ENCODE data around the gene S100A7A.
"Not testable (repeated sequence)": the region's sequence is repeated elsewhere in the genome, so short reads cannot be mapped to it uniquely, and the experiment has no call there.

The S100A7A gene

DNA sequence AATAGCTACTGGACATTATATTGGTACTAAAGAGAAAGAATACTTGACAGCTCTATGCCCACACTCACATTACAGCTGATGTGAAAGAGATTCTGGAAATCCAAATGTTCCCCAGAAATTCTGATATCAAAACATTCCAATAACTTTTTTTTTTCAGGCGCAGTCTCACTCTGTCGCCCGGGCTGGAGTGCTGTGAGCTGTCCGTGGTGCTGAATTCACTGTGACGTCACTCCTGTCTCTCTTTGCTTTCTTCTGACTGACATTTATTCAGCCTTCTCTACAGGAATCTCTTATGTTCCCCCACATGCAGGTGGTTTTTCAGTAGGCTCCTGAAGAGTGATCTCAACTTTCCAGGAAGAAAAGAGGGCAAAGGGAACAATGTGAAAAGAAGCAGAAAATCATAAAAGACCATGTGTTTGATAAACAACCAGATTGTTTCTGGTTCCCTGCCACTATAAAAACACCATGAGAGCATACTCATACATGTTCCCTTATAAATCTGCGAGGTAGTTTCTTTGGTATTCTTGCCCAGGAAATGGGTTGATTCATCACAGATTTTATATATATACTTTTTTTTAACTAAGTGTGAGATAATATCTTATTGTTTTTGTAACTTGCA is 6.2 kb downstream of the S100A7A start:
- peak; percentile 26 for DNase-seq (ENCODE audit: low read depth)

DNA sequence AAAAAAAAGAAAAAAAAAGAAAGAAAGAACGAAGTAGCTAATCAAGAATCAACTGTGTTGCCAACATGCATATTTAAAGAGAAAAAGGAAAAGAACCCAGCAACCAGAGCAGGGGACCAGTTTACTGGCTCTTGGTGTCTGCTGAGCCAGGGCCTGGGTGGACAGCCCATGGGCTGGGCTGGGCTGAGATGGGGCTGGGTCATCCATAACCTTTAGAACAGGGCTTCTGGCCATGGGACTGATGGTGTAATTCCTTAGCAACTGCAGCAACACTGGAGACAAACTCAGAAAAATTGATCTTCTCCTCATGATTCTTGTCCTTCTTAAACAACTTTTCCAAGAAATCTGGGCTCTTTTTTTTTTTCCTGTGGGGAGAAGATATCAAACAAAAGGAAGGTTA is 10.5 kb downstream of the S100A7A start:
- DNase-seq (ENCODE audit: low read depth), result no peak

DNA sequence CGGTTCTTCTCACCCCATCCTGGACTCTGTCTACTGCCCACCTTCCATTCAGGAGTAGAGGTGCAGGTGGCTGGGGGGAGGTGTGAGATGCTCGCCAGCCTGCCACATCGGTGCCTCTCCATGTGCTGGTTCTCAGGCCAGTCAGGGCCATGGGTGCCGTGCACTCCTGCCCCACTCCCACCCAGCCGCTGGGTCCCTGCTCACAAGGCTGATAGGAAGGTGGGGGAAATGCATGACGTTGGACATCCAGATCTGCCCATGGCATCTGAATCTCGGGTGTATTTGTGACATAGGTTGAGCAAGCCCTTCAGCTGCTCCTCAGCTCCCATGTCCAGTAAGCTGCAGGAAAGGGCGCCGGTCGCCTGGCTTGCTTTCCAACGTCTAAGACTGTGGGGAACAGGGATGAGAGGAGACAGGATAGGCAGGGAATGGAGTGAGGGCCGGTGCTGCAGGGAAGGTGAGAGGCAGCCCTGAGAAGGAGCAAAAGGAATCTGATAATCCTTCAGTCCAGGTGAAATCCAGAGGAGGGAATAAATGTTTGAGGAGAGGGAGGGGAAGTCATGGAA is 11.8 kb downstream of the S100A7A start:
- DNase-seq (ENCODE audit: low read depth), result no peak

DNA sequence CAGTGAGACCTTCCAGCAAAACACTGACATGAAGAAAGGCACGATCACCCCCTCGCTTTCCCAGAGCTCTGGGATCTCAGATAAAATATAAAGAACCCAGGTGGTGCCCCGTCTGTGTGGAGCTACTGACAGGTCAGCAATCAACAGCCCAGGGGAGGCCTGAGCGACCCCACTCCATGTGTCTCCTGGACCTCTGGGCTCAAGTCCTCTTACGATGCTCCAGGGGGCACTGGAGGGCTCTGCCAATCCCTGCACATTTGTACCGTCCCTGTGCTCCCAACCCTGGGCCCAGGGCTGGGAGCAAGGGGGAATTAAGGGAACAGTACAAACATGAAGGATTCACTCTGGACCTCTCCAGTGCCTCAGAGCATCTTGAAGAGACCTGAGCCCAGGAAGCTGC is 12.5 kb downstream of the S100A7A start:
- no peak for DNase-seq (ENCODE audit: low read depth)

DNA sequence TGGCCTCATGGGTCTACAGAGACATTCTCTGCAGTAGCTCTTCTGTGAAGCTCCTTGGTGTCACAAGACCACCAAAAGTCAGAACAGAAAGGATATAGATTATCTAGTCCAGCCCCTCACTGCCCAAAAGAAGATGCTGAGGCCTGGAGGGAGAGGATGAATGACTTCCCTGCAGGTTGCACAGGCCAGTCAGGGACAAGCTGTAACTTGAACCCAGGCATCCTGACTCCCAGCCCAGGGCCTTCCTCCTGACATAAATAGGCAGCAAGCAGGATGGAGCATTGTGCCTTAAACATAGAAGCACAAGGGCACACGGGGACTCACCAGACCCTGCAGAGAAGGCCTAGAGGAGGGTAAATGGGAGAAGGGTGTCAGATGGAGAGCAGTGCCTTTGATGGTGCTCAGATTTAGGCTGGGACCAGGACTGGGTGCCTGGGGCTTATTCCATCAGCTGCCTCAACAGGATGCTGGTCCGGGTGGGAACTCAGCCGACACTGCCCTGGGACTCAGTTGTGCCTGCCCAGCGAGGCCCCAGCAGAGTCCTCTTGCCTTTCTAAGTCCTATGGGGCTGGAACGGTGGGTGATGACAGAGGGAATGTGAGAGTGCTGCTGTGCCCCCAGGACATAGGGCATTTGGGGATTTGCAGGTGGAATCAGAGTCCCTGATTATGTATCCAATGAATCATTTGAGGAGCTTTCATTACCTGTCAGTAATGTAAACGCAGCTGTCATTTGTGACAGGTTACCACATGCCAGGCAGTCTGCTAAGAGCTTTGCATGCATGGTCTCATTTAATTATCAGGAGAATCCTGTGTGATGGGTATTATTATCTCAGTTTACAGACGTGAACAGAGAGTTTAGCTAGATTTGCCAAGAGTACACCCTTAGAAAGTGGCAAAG is 13.2 kb downstream of the S100A7A start:
- DNase-seq (ENCODE audit: low read depth), result no peak

DNA sequence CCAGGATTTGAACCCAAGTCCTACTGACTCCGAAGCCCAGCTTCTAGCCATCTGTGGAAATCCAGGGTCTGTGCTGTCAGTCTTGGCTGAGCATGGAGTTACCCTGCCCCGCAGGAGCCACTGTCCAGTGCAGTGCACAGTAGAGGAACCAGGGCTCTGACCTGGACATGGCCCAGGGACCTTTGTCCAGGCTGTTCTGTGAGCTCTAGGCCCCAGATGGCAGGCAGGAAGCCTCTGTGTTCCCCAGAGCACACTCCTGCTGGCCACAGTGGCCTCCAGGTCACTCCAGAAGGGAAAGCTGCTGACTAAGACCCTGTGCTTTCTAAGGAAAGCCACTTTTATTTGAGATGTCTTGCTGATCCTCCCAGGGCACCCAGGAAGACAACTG is 13.8 kb downstream of the S100A7A start:
- no peak for DNase-seq (ENCODE audit: low read depth)

DNA sequence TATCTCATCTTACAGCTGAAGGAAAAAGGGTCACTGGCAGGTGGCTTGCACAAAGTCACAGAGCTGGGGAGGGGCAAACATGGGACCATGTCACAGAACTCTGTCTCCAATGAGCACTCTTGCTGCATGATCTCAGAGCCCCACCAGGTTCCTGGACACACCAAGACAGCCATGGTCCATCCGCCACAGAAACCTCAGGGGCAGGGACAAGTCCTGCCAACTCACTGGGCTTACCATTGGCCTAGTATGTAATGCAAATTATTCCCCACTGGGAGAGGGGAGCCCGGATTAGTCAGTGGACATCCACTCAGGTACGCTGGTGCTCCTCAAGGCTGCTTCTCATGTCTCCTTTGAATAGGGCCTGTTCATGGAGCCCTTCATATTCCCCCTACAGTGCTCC is 14.2 kb downstream of the S100A7A start:
- DNase-seq (ENCODE audit: low read depth), result no peak

DNA sequence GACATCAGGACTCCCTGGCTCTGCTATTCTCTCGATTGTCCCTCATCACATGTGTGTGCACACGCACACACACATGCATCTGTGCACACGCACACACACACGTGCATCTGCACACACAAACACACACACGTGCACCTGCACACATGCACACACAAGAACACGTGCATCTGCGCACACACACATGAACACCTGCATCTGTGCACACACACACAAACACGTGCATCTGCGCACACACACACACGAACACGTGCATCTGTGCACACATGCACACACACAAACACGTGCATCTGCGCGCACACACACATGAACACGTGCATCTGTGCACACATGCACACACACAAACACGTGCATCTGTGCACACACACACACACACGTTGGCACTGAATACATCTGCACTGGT is 14.7 kb downstream of the S100A7A start:
- no peak for DNase-seq (ENCODE audit: low read depth)

DNA sequence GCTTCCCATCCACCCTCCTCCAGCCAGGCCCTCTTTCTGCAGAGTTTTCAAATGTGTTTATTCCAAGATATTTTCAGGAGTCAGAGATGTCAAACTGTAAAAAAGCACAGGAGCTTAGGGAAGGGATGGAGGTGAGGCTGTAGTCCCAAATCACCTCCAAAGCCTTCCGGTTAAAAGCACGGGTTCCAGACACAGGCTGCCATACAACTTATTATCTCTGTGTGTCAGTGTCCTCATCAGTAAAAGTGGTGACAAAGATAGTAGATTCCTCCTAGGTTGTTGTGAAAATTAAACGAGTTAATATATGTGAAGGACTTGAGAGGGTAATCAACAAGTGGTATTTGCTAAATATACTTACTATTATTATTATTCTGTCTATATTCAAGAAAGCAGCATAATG is 15.1 kb downstream of the S100A7A start:
- DNase-seq (ENCODE audit: low read depth), result no peak

DNA sequence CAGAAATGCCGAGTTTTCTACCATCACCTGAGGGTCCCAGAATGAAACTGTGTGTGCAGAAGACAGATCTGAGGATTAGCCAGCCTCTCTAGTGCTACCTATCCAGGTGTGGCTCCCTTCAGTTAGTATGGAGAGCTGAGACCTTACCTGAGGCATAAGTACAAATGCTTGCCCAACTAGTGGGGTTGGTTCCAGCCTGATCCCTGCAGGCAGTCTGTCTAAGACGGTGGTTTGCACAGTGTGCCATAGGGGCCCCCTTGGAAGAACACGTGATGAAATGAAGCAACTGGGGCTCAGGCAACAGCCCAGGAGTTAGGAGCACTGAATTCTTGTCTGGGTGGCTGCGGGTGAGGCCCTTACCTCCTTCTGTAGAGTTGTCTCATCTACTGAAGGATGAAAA is 15.6 kb downstream of the S100A7A start:
- no peak for DNase-seq (ENCODE audit: low read depth)

DNA sequence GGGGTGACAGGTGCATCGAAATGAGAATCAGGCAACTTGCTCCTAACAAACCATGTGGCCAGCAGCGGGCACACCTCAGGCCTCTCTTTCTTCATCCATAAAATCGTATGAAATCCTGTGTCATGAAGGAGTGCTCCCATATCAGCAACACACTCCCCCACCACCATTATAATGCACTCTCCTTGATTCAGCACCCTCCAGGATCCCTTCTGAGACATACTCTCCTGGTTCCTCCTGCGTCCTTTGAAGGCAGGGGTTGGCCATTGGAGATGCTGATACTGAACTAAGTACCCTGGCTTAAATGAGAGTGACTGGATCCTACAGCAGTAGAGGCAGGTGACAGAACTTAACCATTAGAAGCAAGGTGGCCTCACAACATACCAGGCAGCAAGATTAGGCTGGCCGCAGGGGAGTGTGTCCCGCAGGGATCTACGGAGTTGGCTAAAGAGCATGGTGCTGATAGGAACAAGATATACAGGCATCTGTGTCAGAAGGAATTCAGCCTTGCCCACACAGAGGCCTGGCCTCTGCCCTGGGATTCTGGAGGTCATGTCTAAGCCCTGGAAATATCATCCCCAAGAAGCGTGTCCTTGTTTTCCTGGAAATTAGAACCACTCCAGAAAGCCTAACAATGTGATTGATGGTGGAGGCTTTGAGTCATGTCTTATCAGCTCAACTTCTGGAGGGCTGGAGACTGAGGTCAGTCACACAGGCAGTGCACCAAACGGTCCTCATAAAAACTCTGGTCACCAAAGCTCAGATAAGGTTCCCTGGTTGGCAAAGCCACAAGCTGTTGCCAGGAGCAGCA is 16.8 kb downstream of the S100A7A start:
- DNase-seq (ENCODE audit: low read depth), result no peak

DNA sequence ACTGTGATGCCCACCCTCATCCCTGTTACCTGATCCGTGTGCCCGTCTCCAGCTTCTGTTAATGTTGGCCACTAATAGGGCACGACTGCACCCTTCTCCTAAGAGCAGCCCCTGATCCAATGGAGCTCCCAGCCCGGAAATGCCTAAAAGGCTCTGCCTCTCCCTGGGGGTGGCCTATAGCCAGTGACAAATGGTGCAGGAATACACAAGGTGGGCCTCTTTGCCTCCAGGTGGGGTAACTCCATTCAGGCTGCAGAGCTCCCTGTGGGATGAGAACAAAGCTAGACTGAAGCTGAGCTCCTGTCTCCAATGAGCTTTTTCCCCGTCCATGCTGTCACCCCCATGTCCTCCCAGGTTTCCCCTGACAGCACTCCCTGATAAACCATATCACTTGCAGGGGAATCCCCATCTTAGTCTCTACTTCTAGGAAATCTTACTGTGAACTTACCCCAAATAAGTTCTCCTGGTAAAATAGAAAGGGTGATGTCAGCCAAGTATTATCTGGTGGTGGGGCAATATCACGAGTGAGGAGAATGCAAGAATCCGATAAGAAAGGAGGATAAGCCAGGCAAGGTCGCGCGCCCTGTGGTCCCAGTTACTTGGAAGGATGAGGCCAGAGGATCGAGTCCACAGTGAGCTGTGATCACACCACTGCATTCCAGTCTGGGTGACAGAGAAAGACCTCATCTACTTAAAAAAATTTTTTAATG is 18.6 kb downstream of the S100A7A start:
- DNase-seq (ENCODE audit: low read depth), result no peak

DNA sequence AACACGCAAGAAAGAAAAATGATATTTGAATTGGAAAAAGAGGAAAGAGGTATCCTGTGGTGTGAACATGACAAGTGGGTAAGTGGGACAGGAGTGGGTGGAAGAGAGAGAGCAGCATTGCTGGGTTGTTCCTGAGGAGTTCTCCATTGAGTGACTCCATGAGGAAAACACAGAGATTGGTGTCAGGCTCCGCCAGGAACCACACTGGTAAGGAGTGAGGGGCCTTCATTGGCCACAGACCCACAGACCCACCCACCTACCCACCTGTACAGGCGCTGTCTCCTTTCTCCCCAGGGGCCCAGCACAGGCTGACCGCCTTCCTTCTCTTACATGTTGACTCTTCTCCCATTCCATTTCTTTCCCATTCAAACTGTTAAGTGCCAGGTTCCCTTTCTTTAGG is 20.9 kb downstream of the S100A7A start:
- DNase-seq (ENCODE audit: low read depth), result no peak

DNA sequence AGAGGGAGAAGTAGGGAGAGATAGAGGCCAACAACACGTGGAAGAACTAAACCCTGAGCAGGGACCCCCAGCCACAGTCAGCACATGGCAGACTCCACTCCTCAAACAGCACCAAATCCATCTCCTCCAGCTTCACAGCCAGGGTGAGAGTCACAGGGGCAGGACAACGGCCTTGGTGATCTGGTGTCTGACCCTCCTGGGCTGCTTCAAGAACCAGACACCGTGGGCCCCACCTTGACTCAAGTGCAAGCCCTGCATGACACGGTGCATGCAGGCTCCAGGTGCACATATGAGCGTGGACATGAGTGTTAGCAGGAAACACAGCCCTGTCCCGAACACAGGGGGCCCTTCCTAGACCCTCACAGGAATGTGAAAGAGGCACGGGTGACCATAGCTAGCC is 22.3 kb downstream of the S100A7A start:
- DNase-seq (ENCODE audit: low read depth), result no peak

DNA sequence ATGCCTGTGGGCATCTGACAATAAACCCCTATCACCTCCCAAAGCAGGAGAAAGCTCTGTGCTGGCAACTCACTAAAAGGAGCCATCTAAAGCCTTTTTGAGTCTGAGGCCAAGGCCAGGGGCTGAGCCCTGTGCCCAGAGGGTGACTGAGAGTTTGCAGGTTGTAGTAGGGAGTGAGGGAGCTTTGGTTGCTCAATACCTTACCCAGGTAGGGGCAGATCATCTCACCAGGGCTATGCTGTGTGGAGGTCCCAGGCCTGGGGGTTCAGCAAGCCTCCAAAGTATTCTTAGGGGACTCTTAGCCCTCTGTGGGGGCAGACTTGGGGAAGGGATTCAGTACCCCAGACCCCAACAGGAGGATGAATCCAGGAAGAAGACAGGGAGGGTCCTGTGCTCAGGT is 23.0 kb downstream of the S100A7A start:
- no peak for DNase-seq (ENCODE audit: low read depth)

DNA sequence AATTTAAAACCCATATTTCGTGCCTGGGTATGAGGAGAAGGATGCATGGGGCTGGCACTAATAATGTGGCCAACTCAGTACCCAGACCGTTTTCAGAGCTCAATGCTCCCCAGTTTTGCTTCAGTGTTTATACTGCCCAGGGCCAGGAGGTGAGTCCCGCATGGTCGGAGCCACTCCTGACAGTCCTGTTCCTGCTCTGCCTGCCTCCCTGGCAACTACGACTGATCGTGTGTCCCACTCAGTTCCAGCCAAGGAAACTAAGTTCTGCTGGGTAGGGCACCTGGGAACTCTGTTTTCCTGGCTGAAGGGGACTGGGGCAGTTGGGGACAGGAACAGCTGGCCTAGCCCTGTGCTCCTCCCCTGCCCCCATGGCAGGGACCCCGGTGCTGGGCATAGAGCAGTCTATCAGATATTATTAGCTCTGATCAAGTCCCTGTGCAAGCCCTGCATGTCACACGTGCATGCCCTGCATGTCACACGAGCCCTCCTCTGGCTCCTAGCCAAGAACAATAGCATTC is 25.0 kb downstream of the S100A7A start:
- DNase-seq (ENCODE audit: low read depth), result no peak

DNA sequence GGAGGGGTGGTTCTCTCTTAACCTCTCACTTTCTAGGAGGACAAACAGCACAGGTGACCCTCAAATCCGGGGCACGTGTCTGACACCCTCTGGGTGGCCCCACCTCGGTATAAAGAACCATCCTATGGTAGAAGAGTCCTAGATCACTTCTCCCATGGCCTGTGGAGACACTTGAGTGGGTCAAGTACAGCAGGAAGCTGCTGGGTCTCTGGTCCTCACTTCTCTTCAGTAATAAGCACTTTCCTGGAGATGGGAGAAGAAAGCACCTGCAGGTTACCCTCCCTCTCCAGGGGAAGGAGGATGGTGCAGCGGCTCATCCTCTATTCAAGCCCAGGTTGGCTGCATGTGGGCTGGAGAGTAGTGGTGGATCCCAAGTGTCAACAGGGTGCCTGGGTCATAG is 27.2 kb downstream of the S100A7A start:
- no peak for DNase-seq (ENCODE audit: low read depth)

DNA sequence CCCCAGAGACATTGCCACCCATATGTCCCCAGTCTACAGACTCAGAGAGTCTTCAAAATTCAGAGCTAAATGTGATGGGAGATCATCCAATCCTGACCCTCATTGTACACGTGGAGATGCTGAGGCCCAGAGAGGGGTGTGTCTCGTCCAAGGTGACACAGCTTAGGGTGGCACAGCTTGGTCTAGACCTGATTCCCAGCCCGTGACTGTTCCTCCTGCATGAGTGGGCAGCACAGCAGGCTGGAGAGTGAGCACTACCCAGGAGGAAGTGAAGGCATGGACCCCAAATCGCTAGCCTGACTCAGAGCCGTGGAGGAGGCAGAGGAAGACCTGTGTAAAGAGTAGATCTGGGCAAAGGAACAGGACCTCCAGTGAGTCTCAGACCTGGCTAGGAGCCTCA is 27.8 kb downstream of the S100A7A start:
- DNase-seq (ENCODE audit: low read depth), result no peak

DNA sequence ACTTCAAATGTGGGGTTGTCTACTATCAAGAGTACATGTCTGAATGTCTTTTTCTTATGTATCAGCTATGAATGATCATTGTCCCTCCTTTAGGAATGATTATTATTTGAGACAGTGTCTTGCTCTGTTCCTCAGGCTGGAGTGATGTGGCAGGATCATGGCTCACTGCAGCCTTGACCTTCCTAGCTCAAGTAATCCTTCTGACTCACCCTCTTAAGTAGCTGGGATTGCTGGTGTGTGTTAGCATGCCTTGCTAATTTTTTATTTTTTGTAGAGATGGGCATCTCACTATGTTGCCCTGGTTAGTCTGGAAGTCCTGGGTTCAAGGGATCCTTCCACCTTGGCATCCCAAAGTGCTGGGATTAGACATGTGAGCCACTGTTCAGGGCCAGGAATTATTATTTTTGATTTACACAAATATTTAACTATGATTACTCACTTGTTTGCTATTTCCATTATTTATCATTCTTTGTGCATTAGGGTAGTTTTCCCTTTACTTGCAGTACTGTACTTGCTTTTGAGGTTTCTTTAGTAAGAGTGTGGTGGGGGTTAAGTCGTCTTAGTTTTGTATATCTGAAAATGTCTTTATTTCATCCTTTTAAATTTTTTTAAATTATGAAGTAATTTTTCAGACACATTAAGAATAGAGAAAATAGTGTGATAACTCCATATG is 31.3 kb downstream of the S100A7A start:
- DNase-seq (ENCODE audit: low read depth), result peak; percentile 29

DNA sequence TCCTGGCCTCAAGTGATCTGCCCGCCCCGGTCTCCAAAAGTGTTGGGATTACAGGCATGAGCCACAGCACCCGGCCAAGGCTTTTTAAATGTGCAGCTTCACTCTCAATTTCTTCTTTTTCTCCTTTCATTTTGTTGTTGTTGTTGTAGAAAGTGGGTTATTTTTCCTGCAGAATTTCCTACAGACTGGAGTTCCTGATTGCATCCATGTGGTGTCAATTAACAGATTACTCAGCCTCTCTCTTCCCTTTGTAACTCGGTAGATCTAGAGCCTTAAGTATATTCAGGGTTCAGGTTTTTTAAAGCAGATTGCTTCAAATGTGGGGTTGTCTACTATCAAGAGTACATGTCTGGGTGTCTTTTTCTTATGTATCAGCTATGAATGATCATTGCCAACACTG is 32.5 kb downstream of the S100A7A start:
- DNase-seq (ENCODE audit: low read depth), result not testable (repeated sequence)

DNA sequence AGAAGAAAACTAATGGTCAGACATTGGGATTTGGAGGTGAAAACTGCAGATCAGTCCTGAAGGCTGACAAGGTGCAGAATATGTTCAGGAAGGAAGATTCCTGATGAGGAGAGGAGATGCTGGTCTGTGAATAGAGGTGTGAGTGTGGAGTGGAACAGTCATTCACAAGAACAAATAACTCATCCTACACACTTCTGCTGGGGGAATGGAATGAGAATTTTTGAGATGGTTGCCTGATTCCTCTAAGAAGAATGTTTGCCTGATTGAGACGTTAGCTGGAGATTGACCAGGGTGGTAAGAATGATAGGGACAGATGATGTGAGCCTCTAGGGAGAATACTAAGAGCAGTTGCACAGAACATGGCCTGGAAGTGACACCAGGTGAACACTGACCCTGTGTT is 40.1 kb downstream of the S100A7A start:
- DNase-seq (ENCODE audit: low read depth), result no peak
